H9 (cell line): Measurements from ENCODE around the gene COL4A2. TPM values are rescaled to one million over a fixed set of nuclear protein-coding genes. Genes with fewer than 3 reads are reported as not detected.

ENCODE experiments used
- DNase-seq: peaks from one replicate; pipeline ENCODE4 v3.0.0-alpha.2; 2017
- H2AFZ ChIP-seq: one replicate; pipeline ENCODE4 v1.6.1; 2013; ENCODE audit warnings: mild to moderate bottlenecking, low read length, control low read depth, moderate library complexity
- H2AK5ac ChIP-seq: 2 replicates; pipeline ENCODE4 v1.6.1; 2013; ENCODE audit warnings: low read length, control low read depth, mixed read lengths; ENCODE audit not compliant: insufficient read length
- H2BK120ac ChIP-seq: one replicate; pipeline ENCODE4 v1.6.1; 2013; ENCODE audit warnings: low read depth, mild to moderate bottlenecking, low read length, control low read depth, inconsistent platforms; ENCODE audit not compliant: poor library complexity, severe bottlenecking
- H2BK12ac ChIP-seq: 2 replicates; pipeline ENCODE4 v1.6.1; 2013; ENCODE audit warnings: low read length, control low read depth, mixed read lengths, low read depth; ENCODE audit not compliant: insufficient read length
- H2BK15ac ChIP-seq: 2 replicates; pipeline ENCODE4 v1.6.1; 2013; ENCODE audit warnings: low read depth, low read length, control low read depth
- H2BK20ac ChIP-seq: one replicate; pipeline ENCODE4 v1.6.1; 2013; ENCODE audit warnings: low read depth, mild to moderate bottlenecking, low read length, control low read depth, inconsistent platforms; ENCODE audit not compliant: poor library complexity, severe bottlenecking
- H2BK5ac ChIP-seq: 2 replicates; pipeline ENCODE4 v1.6.1; 2013; ENCODE audit warnings: low read length, control low read depth, mixed read lengths; ENCODE audit not compliant: insufficient read length
- H3K14ac ChIP-seq: 2 replicates; pipeline ENCODE4 v1.6.1; 2013; ENCODE audit warnings: low read length, control low read depth; ENCODE audit not compliant: insufficient read depth
- H3K18ac ChIP-seq: 2 replicates; pipeline ENCODE4 v1.6.1; 2013; ENCODE audit warnings: low read depth, mild to moderate bottlenecking, mixed read lengths, low read length, control low read depth; ENCODE audit not compliant: insufficient read length
- H3K23ac ChIP-seq: 2 replicates; pipeline ENCODE4 v1.6.1; 2013; ENCODE audit warnings: low read length, control low read depth, mixed read lengths, low read depth; ENCODE audit not compliant: insufficient read length
- H3K23me2 ChIP-seq: 2 replicates; pipeline ENCODE4 v1.6.1; 2013; ENCODE audit warnings: low read depth, mild to moderate bottlenecking, mixed read lengths, low read length, control low read depth; ENCODE audit not compliant: insufficient read length, poor library complexity, severe bottlenecking
- H3K27ac ChIP-seq: 2 replicates; pipeline ENCODE4 v1.5.1; 2013; ENCODE audit warnings: low read length, control low read depth, mixed read lengths, low read depth; ENCODE audit not compliant: insufficient read length
- H3K27me3 ChIP-seq: 2 replicates; pipeline ENCODE4 v1.6.1; 2013; ENCODE audit warnings: low read length, control low read depth, inconsistent platforms; ENCODE audit not compliant: insufficient read depth
- H3K4ac ChIP-seq: 2 replicates; pipeline ENCODE4 v1.6.1; 2013; ENCODE audit warnings: low read depth, mild to moderate bottlenecking, control low read depth, inconsistent platforms, low read length, moderate library complexity
- H3K4me1 ChIP-seq: 2 replicates; pipeline ENCODE4 v1.6.1; 2013; ENCODE audit warnings: low read length, control low read depth, inconsistent platforms; ENCODE audit not compliant: insufficient read depth
- H3K4me2 ChIP-seq: 2 replicates; pipeline ENCODE4 v1.6.1; 2013; ENCODE audit warnings: low read length, control low read depth, mixed read lengths; ENCODE audit not compliant: insufficient read length, insufficient read depth
- H3K56ac ChIP-seq: 2 replicates; pipeline ENCODE4 v1.6.1; 2013; ENCODE audit warnings: low read depth, mild to moderate bottlenecking, mixed read lengths, low read length, control low read depth; ENCODE audit not compliant: insufficient read length
- H3K79me1 ChIP-seq: 2 replicates; pipeline ENCODE4 v1.6.1; 2013; ENCODE audit warnings: low read depth, mild to moderate bottlenecking, moderate library complexity, low read length, control low read depth, inconsistent platforms; ENCODE audit not compliant: insufficient read depth, poor library complexity, severe bottlenecking
- H3K79me2 ChIP-seq: 2 replicates; pipeline ENCODE4 v1.6.1; 2013; ENCODE audit warnings: low read length, control low read depth, inconsistent platforms; ENCODE audit not compliant: insufficient read depth
- H3K9ac ChIP-seq: 2 replicates; pipeline ENCODE4 v1.6.1; 2013; ENCODE audit warnings: low read length, control low read depth, mixed read lengths; ENCODE audit not compliant: insufficient read length; ENCODE audit errors: extremely low read depth
- H3K9me3 ChIP-seq: one replicate; pipeline ENCODE4 v1.6.1; 2013; ENCODE audit warnings: low read depth, low read length, inconsistent platforms; ENCODE audit not compliant: control insufficient read depth
- H3T11ph ChIP-seq: one replicate; pipeline ENCODE4 v1.6.1; 2013; ENCODE audit warnings: mild to moderate bottlenecking, low read length, control low read depth, inconsistent platforms
- H4K20me1 ChIP-seq: one replicate; pipeline ENCODE4 v1.6.1; 2013; ENCODE audit not compliant: control insufficient read depth, insufficient read length, insufficient read depth
- H4K5ac ChIP-seq: 2 replicates; pipeline ENCODE4 v1.6.1; 2013; ENCODE audit warnings: low read depth, mild to moderate bottlenecking, mixed read lengths, low read length, control low read depth; ENCODE audit not compliant: insufficient read length
- H4K8ac ChIP-seq: replicated peaks from 2 replicates; pipeline ENCODE4 v1.6.1; 2013; ENCODE audit warnings: low read length, control low read depth, mixed read lengths, low read depth; ENCODE audit not compliant: insufficient read length
- H4K91ac ChIP-seq: 2 replicates; pipeline ENCODE4 v1.6.1; 2013; ENCODE audit warnings: low read depth, mild to moderate bottlenecking, moderate library complexity, mixed read lengths, low read length, control low read depth; ENCODE audit not compliant: insufficient read length
- H3K27ac Mint-ChIP-seq, 3 experiments: 2 replicates in 2 of 3; 3 replicates in 1 of 3; pipeline ENCODE4 v1.8.0; 2020 to 2021; ENCODE audit warnings: mixed read lengths in 3 of 3, mild to moderate bottlenecking in 1 of 3, moderate library complexity in 1 of 3
- H3K27me3 Mint-ChIP-seq: 2 replicates; pipeline ENCODE4 v1.8.0; 2021; ENCODE audit warnings: low read depth, mild to moderate bottlenecking, moderate library complexity, mixed read lengths
- H3K36me3 Mint-ChIP-seq, 3 experiments: 2 replicates in 2 of 3; 3 replicates in 1 of 3; pipeline ENCODE4 v1.8.0; 2020 to 2021; ENCODE audit warnings: low read depth in 3 of 3, mixed read lengths in 3 of 3; ENCODE audit not compliant: insufficient read depth in 1 of 3
- H3K4me1 Mint-ChIP-seq, 2 experiments: 2 replicates each; pipeline ENCODE4 v1.8.0; 2020; ENCODE audit warnings: mixed read lengths in 2 of 2
- H3K4me3 Mint-ChIP-seq, 2 experiments: 2 replicates in 1 of 2; 3 replicates in 1 of 2; pipeline ENCODE4 v1.8.0; 2020 to 2021; ENCODE audit warnings: mild to moderate bottlenecking in 2 of 2, mixed read lengths in 2 of 2, moderate library complexity in 1 of 2
- H3K9me3 Mint-ChIP-seq, 2 experiments: 2 replicates in 1 of 2; 3 replicates in 1 of 2; pipeline ENCODE4 v1.8.0; 2020; ENCODE audit warnings: mild to moderate bottlenecking in 2 of 2, mixed read lengths in 2 of 2, moderate library complexity in 1 of 2
- CTCF ChIP-seq: fragments of 200-600 bp; sonication (generic); conservative IDR thresholded peaks from 3 replicates; pipeline ENCODE4 v1.8.0; 2021; ENCODE audit warnings: antibody characterized with exemption, mild to moderate bottlenecking
- WGBS: extraction: QIAGEN DNeasy Blood & Tissue Kit; methylation state at CpG from one replicate; pipeline ENCODE4 v1.1.7; 2013; ENCODE audit warnings: missing lambda C conversion rate, low lambda C conversion rate, mixed read lengths; ENCODE audit not compliant: insufficient read length; ENCODE audit errors: extremely low coverage; 5-methylcytosine and 5-hydroxymethylcytosine counted together
- total RNA-seq: library from RNA; stranded (reverse); gene quantifications from 2 replicates; pipeline ENCODE4 v1.2.1, GENCODE V29; 2021

The COL4A2 gene
- total RNA-seq, 1 experiment from 2014 or later: 76.5 TPM

- H2BK20ac ChIP-seq: no peak overlapping the region
- no peak for TF ChIP-seq CTCF
- no peak overlapping the region for H2BK120ac ChIP-seq
- H3K4me2 ChIP-seq: no peak overlapping the region
- no peak overlapping the region for H3K18ac ChIP-seq
- WGBS: no CpG with 5 or more reads among the region's 12 CpGs
- no peaks in the 10 kb centered on the region for H3K27me3 Mint-ChIP-seq
- no peaks in the 10 kb centered on the region for H3K9me3 Mint-ChIP-seq
- no peak overlapping the region for H3K56ac ChIP-seq
- no peak overlapping the region for H3K23ac ChIP-seq
- no peaks in the 10 kb centered on the region for H3K23me2 ChIP-seq
- H4K8ac ChIP-seq: no peak overlapping the region
- DNase-seq: no peak
- H2BK5ac ChIP-seq: no peak overlapping the region
- H2BK15ac ChIP-seq: no peak overlapping the region
- no peaks in the 10 kb centered on the region for H3K9me3 ChIP-seq
- no peak overlapping the region for H3K4me3 Mint-ChIP-seq
- H3K79me2 ChIP-seq: no peaks in the 10 kb centered on the region
- H3K36me3 Mint-ChIP-seq: peaks cover 32 to 37% (median 34%) of the 10 kb centered on the region in 3 experiments
- no peak overlapping the region for H2AFZ ChIP-seq
- H3T11ph ChIP-seq: no peak overlapping the region
- no peaks in the 10 kb centered on the region for H3K79me1 ChIP-seq
- H4K20me1 ChIP-seq: no peaks in the 10 kb centered on the region
- no peak overlapping the region for H3K14ac ChIP-seq
- no peaks in the 10 kb centered on the region for H3K4me1 ChIP-seq
- no peak overlapping the region for H4K5ac ChIP-seq
- H2BK12ac ChIP-seq: no peak overlapping the region
- peak overlapping the region; percentile 18 to 68 (median 35); a peak in 4 of 7 replicates for H3K27ac Mint-ChIP-seq
- no peak overlapping the region for H2AK5ac ChIP-seq
- no peak overlapping the region for H3K9ac ChIP-seq
- no peak overlapping the region for H4K91ac ChIP-seq
- no peaks in the 10 kb centered on the region for H3K27me3 ChIP-seq
- H3K27ac ChIP-seq: no peak overlapping the region
- H3K4me1 Mint-ChIP-seq: peaks cover 6 to 7% of the 10 kb centered on the region in 2 experiments
- no peak overlapping the region for H3K4ac ChIP-seq
Measured at GRCh38 chr13:110476220-110476617, 169.1 kb downstream of the COL4A2 start.
